Measurements from ENCODE around the gene NACC2.

GRCh38 chr9:136079916-136080246 lies 15.2 kb downstream of the NACC2 start:
- TF ChIP-seq CTCF (IDR thresholded peaks at IDR 0.05; ENCODE audit: insufficient read depth, low read depth, low read length) (no peak), EZH2 (IDR thresholded peaks at IDR 0.05; ENCODE audit: insufficient read depth, low read length) (no peak)

Data from astrocyte (in vitro differentiated cells and primary cell).